Liver (tissue), 9 donors: ENCODE measurements around the gene NDUFC2. TPM values are rescaled to one million over a fixed set of nuclear protein-coding genes. Genes with fewer than 3 reads are reported as not detected.

Experiments used
- DNase-seq: peaks from one replicate; pipeline ENCODE4 v3.0.0-alpha.2; 2017; ENCODE audit warnings: low spot score
- H3K27ac ChIP-seq, 2 donors: one replicate each; pipeline ENCODE4 v1.7.0; 2013; ENCODE audit warnings: inconsistent platforms in 2 of 2, low read length in 2 of 2, control low read depth in 1 of 2, low read depth in 1 of 2, mild to moderate bottlenecking in 1 of 2
- H3K27me3 ChIP-seq, 4 donors: one replicate each; pipeline versions ENCODE4 v1.6.1 to v1.7.0; 2013; ENCODE audit warnings: low read length in 3 of 4, inconsistent platforms in 1 of 4, mild to moderate bottlenecking in 1 of 4, moderate library complexity in 1 of 4; ENCODE audit not compliant: control insufficient read depth in 4 of 4, insufficient read depth in 4 of 4
- H3K36me3 ChIP-seq, 4 donors: one replicate each; pipeline versions ENCODE4 v1.6.1 to v1.7.0; 2013; ENCODE audit warnings: low read length in 3 of 4, mild to moderate bottlenecking in 3 of 4, low read depth in 1 of 4, moderate library complexity in 1 of 4; ENCODE audit not compliant: control insufficient read depth in 4 of 4, insufficient read depth in 3 of 4
- H3K4me1 ChIP-seq, 4 donors: one replicate each; pipeline versions ENCODE4 v1.6.1 to v1.7.0; 2013; ENCODE audit warnings: low read length in 3 of 4, mild to moderate bottlenecking in 3 of 4, moderate library complexity in 1 of 4; ENCODE audit not compliant: control insufficient read depth in 4 of 4, insufficient read depth in 4 of 4
- H3K4me3 ChIP-seq, 3 donors: one replicate each; pipeline versions ENCODE4 v1.6.1 to v1.7.0; 2013; ENCODE audit warnings: low read length in 3 of 3, control low read depth in 1 of 3, low read depth in 1 of 3, mild to moderate bottlenecking in 1 of 3
- H3K9ac ChIP-seq, 2 donors: one replicate each; pipeline ENCODE4 v1.7.0; 2013; ENCODE audit warnings: low read length in 2 of 2, mild to moderate bottlenecking in 2 of 2, moderate library complexity in 2 of 2, control low read depth in 1 of 2, low read depth in 1 of 2
- H3K9me3 ChIP-seq, 4 donors: one replicate each; pipeline versions ENCODE4 v1.6.1 to v1.7.0; 2013; ENCODE audit warnings: low read length in 3 of 4; ENCODE audit not compliant: control insufficient read depth in 4 of 4
- ATF3 ChIP-seq: IDR thresholded peaks from 2 replicates; pipeline ENCODE4 v1.6.1; 2016; ENCODE audit warnings: antibody characterized with exemption
- CTCF ChIP-seq: fragments of 150-350 bp; IDR thresholded peaks from 2 replicates; pipeline ENCODE4 v1.5.1; 2017; ENCODE audit warnings: improper control_type of control experiment, low read depth, low read length; ENCODE audit not compliant: missing input control
- EGR1 ChIP-seq, 2 donors: IDR thresholded peaks; 2 replicates each; pipeline ENCODE4 v1.6.1; 2016 to 2018; ENCODE audit warnings: antibody characterized with exemption in 2 of 2, low read depth in 2 of 2
- FOXA1 ChIP-seq: IDR thresholded peaks from 2 replicates; pipeline ENCODE4 v1.6.1; 2016; ENCODE audit warnings: antibody characterized with exemption
- FOXA2 ChIP-seq: IDR thresholded peaks from 2 replicates; pipeline ENCODE4 v1.6.1; 2016; ENCODE audit warnings: antibody characterized with exemption
- GABPA ChIP-seq, 2 donors: IDR thresholded peaks in 1 of 2; conservative IDR thresholded peaks in 1 of 2; 2 replicates each; pipeline ENCODE4 v1.6.1; 2016; ENCODE audit warnings: antibody characterized with exemption in 2 of 2, mild to moderate bottlenecking in 1 of 2, moderate library complexity in 1 of 2
- HNF4A ChIP-seq, 2 donors: conservative IDR thresholded peaks; 2 replicates each; pipeline ENCODE4 v1.6.1; 2016; ENCODE audit warnings: antibody characterized with exemption in 2 of 2, mild to moderate bottlenecking in 2 of 2
- HNF4G ChIP-seq: IDR thresholded peaks from 2 replicates; pipeline ENCODE4 v1.6.1; 2016; ENCODE audit warnings: antibody characterized with exemption
- JUND ChIP-seq, 2 donors: IDR thresholded peaks; 2 replicates each; pipeline ENCODE4 v1.6.1; 2016; ENCODE audit warnings: antibody characterized with exemption in 2 of 2
- RAD21 ChIP-seq, 2 donors: IDR thresholded peaks; 2 replicates each; pipeline ENCODE4 v1.6.1; 2016; ENCODE audit warnings: antibody characterized with exemption in 2 of 2, mild to moderate bottlenecking in 2 of 2
- REST ChIP-seq: IDR thresholded peaks from 2 replicates; pipeline ENCODE4 v1.6.1; 2016; ENCODE audit warnings: antibody characterized with exemption, mild to moderate bottlenecking
- SP1 ChIP-seq: IDR thresholded peaks from 2 replicates; pipeline ENCODE4 v1.6.1; 2018; ENCODE audit warnings: antibody characterized with exemption, mild to moderate bottlenecking
- TAF1 ChIP-seq: conservative IDR thresholded peaks from 2 replicates; pipeline ENCODE4 v1.6.1; 2016; ENCODE audit warnings: antibody characterized with exemption, mild to moderate bottlenecking
- YY1 ChIP-seq: IDR thresholded peaks from 2 replicates; pipeline ENCODE4 v1.6.1; 2016; ENCODE audit warnings: antibody characterized with exemption, mild to moderate bottlenecking
- ZBTB33 ChIP-seq: IDR thresholded peaks from 2 replicates; pipeline ENCODE4 v1.6.1; 2016; ENCODE audit warnings: antibody characterized with exemption
- WGBS: extraction: QIAGEN DNeasy Blood & Tissue Kit; methylation state at CpG from one replicate; pipeline ENCODE4 v1.1.7; 2013; 5-methylcytosine and 5-hydroxymethylcytosine counted together
- polyA plus RNA-seq, 2 donors: library from polyadenylated mRNA; stranded (reverse) in 1 of 2; unstranded in 1 of 2; fragments of 200-250 nt in 1 of 2; fragments of >200 nt in 1 of 2; fragmentation: Nextera tagmentation in 1 of 2; extraction: Ambion mirVana in 1 of 2; gene quantifications; one replicate each; pipeline versions ENCODE4 v1.2.1 to v1.2.3, GENCODE V29; 2013 to 2015
- total RNA-seq, 2 donors: library from RNA; depleted of rRNA; stranded (reverse); fragments of >200 nt; gene quantifications; one replicate each; pipeline ENCODE4 v1.2.3, GENCODE V29; 2014
- donor health status: healthy.
- donor health status: healthy.
- donor health status: healthy.
- donor health status: healthy.
- donor health status: healthy.

The NDUFC2 gene
- total and polyA plus RNA-seq, 4 donors: 86.9 to 783 (median 199) TPM

- no peaks in the 10 kb centered on the region for H3K9me3 ChIP-seq
- peak overlapping the region in 1 of 2 donors; percentile 32 for H3K9ac ChIP-seq
- peaks cover 9 to 53% (median 27%) of the 10 kb centered on the region in 4 donors for H3K4me1 ChIP-seq
- TF ChIP-seq JUND (IDR thresholded peaks at IDR 0.05) (no peak), REST (no peak), TAF1 (no peak), EGR1 (IDR thresholded peaks at IDR 0.05; ENCODE audit: low read depth in 2 of 2) (no peak), HNF4G (no peak), RAD21 (IDR thresholded peaks at IDR 0.05) (no peak), CTCF (no peak), FOXA1 (no peak), ATF3 (no peak), FOXA2 (no peak), SP1 (no peak), ZBTB33 (no peak), HNF4A (conservative IDR thresholded peaks at IDR 0.05) (no peak), GABPA (IDR thresholded peaks at IDR 0.05 in 1 of 2, conservative IDR thresholded peaks at IDR 0.05 in 1 of 2) (no peak)
- no peak overlapping the region for H3K4me3 ChIP-seq
- no peak for DNase-seq
- H3K27me3 ChIP-seq: no peaks in the 10 kb centered on the region
- peak overlapping the region; percentile 69 to 80 for H3K27ac ChIP-seq
- H3K36me3 ChIP-seq: peaks cover under 1 to 5% (median 3%) of the 10 kb centered on the region in 4 donors
- WGBS: 66% methylated on average over 2 of the region's 2 CpGs
Measured at GRCh38 chr11:78062671-78063070, 17.0 kb downstream of the NDUFC2 start.

- H3K27me3 ChIP-seq: no peaks in the 10 kb centered on the region
- no peak for TF ChIP-seq CTCF
- no peak for TF ChIP-seq HNF4G
- TF ChIP-seq ZBTB33: no peak
- no peak for TF ChIP-seq FOXA2
- no peak for TF ChIP-seq JUND (IDR thresholded peaks at IDR 0.05)
- no peak for TF ChIP-seq YY1
- TF ChIP-seq EGR1 (IDR thresholded peaks at IDR 0.05; ENCODE audit: low read depth in 2 of 2): no peak
- no peak for TF ChIP-seq GABPA (IDR thresholded peaks at IDR 0.05 in 1 of 2, conservative IDR thresholded peaks at IDR 0.05 in 1 of 2)
- TF ChIP-seq HNF4A (conservative IDR thresholded peaks at IDR 0.05): no peak
- WGBS: 39% methylated on average over 4 of the region's 4 CpGs
- DNase-seq: no peak
- peak overlapping the region in 1 of 2 donors; percentile 34 for H3K9ac ChIP-seq
- H3K36me3 ChIP-seq: peaks cover 0 to 2% (median 0%) of the 10 kb centered on the region in 4 donors
- H3K9me3 ChIP-seq: no peaks in the 10 kb centered on the region
- no peak overlapping the region for H3K4me3 ChIP-seq
- peak overlapping the region; percentile 87 to 95 for H3K27ac ChIP-seq
- peaks cover 11 to 56% (median 33%) of the 10 kb centered on the region in 4 donors for H3K4me1 ChIP-seq
Measured at GRCh38 chr11:78061921-78062311, 17.7 kb downstream of the NDUFC2 start.
